Right hindlimb (tissue), 1 donor: ENCODE results near the gene CASP8AP2.
"Not testable (repeated sequence)": the region's sequence is repeated elsewhere in the genome, so short reads cannot be mapped to it uniquely, and the experiment has no call there.

Source experiments
- DNase-seq: peaks from one replicate; pipeline ENCODE4 v3.0.0-alpha.2; 2018

The CASP8AP2 gene

DNA sequence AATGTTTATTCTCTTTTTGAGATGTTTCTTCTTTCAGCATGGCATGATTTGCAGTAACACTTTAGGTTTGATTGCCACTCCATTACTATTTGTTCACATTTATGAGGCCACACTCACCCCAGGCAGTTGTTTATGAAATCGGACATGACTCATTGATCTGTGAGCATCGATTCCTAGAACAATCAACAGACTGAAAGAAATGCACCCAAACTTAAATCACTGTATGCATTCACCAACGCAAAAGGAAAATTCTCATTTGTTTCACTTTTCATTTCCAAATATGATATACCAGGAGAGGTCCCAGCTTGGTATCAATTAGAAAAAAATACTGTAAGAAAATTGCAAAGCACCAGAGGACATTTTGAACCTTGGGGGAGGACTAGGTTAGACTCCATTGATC, 59.2 kb downstream of the CASP8AP2 start:
- DNase-seq: no peak

DNA sequence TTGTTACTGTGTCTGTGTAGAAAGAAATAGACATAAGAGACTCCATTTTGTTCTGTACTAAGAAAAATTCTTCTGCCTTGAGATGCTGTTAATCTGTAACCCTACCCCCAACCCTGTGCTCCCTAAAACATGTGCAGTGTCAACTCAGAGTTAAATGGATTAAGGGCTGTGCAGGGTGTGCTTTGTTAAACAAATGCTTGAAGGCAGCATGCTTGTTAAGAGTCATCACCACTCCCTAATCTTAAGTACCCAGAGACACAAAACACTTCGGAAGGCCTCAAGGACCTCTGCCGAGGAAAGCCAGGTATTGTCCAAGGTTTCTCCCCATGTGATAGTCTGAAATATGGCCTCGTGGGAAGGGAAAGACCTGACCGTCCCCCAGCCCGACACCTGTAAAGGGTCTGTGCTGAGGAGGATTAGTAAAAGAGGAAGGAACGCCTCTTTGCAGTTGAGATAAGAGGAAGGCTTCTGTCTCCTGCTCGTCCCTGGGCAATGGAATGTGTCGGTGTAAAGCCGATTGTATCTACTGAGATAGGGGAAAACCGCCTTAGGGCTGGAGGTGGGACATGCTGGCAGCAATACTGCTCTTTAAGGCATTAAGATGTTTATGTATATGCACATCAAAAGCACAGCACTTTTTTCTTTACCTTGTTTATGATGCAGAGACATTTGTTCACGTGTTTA, 61.3 kb downstream of the CASP8AP2 start:
- not testable (repeated sequence) for DNase-seq

DNA sequence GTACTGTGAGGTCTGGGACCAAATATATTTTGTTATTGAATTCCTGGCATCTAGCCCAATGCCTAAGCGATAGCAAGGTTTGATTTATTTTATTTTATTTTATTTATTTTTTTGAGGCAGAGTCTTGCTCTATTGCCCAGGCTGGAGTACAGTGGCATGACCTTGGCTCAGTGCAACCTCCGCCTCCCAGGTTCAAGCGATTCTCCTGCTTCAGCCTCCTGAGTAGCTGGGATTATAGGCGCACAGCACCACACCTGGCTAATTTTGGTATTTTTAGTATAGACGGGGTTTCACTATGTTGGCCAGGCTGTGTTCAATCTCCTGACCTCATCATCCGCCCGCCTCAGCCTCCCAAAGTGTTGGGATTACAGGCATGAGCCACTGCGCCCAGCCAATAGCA, 62.9 kb downstream of the CASP8AP2 start:
- DNase-seq: not testable (repeated sequence)

DNA sequence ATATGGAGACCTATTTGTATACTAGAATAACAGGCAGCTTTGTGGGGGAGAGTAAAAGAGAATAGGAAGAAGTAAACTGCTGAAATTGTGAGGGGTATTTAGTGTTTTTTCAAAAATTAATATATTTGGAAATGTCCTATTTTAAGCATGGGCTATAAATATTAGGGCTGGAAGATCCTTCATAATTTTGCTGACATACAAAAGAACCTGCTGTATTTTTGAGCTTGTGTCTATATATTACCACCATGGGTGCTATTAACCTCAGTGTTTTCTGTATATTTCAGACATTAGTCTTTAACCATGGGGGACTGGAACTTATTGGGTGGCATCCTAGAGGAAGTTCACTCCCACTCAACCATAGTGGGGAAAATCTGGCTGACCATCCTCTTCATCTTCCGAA, 64.5 kb downstream of the CASP8AP2 start, which contains the start of gene GJA10:
Gene GJA10, plus strand, starts transcription at position 301 of the 400 bp plus-strand sequence. Its CDS starts 0 bp downstream, at position 301.
- DNase-seq: no peak

DNA sequence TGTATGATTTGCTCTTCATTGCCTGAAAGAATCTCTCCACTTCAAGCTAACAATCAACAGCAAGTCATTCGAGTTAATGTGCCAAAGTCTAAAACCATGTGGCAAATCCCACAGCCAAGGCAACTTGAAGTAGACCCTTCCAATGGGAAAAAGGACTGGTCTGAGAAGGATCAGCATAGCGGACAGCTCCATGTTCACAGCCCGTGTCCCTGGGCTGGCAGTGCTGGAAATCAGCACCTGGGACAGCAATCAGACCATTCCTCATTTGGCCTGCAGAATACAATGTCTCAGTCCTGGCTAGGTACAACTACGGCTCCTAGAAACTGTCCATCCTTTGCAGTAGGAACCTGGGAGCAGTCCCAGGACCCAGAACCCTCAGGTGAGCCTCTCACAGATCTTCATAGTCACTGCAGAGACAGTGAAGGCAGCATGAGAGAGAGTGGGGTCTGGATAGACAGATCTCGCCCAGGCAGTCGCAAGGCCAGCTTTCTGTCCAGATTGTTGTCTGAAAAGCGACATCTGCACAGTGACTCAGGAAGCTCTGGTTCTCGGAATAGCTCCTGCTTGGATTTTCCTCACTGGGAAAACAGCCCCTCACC, 65.7 kb downstream of the CASP8AP2 start:
- DNase-seq: peak; percentile 80

DNA sequence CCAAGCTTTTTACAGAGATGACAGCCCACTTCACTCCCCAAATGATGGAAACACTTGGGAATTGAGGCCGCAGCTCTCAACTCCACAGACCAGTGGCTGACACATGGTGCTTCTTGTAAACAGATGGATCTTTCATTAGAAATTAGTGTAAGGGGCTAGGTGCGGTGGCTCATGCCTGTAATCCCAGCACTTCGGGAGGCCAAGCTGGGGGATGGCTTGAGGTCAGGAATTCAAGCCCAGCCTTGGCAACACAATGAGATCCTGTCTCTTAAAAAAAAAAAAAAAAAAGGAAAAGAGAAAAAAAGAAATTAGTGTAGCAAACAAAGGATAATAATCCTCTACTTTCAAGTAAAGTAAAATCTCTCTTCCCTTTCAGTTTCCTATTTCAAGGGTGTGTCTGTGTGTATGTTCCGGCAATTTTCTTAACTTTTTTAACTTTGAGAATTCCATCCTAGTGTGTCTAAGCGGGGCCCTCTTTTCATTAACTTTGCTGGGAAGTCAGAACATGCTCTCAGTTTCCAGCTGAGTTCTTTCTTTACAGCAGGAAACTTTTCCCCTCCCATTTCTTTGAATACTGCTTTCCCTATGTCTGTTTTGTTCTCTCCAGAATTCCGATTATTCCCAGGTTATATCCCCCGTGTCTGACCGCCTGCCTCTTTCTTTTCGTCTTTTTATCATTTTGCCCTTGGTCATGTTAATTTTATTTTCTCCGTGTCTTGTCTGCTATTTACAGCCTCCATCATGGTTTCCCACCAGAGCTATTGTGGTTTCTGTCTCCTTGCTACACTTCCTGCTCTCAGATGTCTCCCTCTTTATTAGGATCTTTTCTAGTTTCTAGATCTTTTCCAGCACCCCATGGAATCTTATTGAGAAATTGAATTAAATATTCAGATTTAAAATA, 80.6 kb downstream of the CASP8AP2 start:
- DNase-seq: not testable (repeated sequence)

DNA sequence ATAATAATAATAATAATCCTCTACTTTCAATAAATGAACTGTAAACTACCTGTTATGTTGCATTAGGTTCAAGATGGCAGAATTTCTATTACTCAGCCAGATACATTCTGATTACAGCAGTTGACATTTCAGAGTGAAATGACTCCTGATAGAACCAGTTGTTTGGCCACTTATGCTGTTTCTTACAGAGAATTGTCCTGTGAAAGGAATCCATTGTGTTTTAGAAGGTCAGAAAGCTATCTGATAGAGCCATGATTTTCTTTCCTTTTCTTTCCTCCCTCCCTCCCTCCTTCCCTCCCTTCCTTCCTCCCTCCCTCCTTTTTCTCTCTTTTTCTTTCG, 81.2 kb downstream of the CASP8AP2 start:
- no peak for DNase-seq

DNA sequence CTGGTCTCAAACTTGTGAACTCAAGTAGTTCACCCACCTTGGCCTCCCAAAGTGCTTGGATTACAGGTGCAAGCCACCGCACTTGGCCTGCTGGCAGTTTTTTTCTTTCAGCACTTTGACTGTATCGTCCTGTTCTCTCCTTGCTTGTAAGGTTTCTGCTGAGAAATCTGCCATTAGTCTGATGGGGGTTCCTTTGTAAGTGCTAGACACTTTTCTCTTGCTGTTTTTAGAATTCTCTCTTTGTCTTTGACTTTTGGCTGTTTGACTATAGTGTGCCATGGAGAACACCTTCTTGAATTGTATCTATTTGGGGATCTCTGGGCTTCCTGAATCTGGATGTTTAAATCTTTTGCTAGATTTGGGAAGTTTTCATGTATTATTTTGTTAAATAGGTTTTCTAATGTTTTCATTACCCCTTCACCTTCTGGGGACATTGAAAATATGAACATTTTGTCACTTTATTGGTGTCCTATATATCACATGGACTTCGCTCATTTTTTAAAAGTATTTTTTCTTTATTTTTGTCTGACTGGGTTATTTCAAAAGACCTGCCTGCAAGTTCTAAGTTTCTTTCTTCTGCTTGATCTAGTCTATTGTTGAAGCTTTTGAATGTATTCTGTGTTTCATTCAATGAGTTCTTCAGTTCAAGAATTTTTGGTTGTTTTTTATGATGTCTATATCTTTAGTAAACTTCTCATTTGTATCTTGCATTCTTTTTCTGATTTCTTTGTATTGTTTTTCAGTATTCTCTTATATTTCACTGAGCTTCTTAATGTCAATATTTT, 86.6 kb downstream of the CASP8AP2 start:
- DNase-seq: no peak

DNA sequence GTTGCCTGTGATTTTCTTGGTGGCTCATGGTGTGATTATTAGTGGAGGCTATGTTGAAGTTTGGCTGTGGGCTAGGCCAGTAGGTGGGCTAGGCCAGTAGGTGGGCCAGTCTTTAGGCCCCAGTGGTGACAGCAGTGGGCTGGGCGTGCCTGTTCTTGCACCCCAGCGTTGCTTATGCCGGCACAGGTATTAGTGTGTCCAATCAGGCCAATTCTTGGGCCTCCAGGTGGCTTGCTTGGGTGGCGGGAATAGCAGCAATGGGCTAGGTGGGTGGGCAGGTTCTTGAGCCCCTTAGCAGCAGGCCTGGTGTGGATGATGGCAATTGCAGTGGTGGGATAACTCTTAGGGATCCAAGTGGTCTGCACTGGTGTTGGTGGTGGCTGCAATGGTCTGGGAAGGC, 87.5 kb downstream of the CASP8AP2 start:
- DNase-seq: no peak

DNA sequence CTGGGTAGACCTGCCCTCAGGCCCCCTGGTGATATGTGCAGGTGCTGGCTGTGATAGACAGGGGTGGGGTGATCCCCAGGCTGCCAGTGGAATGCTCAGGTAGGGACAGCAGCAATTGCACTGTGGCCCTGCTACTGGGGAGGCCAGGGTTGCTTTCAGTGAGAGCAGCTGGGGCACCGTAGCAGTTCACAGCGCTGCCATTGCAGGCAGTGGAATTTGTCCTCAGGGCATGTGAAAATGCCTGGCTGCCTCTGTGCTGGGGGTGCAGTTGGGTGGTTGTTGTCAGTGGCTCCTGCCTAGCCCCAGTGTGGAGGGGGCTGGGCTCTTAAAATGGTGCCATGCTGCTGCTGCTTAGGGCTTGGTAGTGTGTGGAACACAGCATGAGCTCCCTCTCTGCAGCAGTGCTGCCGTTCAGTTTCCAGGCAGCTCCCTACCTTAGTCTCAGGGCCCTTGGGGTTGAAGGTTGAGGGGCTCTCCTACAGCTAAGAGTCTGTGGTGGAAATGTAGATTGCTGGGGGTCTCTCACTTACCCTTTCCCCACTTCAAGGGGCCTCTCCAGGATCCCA, 88.2 kb downstream of the CASP8AP2 start:
- no peak for DNase-seq
